ENCODE results near the gene ENPP3. TPM values are rescaled to one million over a fixed set of nuclear protein-coding genes. Genes with fewer than 3 reads are reported as not detected.
A peak's percentile ranks its signal among the peaks of the same experiment; 100 is the strongest.

The ENPP3 gene
- total RNA-seq (1.0 and 2.7 TPM in 2 replicates), polyA plus RNA-seq (0.98 TPM in 1 of 2 replicates, not detected in the other)

DNA sequence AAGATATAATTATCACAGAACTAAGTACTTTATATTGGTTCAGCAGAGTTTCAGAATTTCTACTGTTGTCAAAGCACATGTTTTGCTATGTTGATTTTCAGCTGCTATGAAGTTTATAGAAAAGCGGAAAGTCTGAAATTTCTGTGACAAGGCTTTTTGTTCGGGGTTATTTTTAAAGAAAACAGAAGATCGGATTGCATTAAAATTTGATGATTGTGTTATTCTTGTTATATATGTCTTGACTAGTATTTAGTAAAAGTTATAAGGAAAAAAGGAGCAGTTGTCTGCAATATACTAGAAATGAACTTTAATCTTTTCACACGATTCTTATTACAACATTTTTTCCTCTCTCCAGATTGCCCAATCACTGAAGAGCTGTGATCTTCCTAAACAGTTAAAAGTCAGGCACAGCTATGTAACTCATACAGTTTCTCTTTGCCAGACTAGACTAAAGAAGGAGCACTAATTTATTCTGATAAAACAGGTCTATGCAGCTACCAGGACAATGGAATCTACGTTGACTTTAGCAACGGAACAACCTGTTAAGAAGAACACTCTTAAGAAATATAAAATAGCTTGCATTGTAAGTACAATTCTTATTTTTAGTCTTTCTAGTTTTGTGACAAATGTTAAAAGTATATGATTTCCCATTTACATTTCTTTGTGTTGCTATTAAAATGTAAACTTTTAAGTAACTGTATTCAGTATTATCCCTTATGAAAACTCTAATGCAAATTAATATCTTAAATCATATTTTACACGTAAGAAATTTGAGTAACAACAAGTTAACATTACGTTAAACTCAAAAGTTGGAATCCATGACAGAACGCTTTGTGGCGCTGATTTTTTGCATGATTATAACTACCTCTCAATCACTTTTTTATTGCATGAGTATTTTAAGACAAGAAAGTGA is at the start of gene ENPP3:
ENPP3 (plus strand) TSS at position 423 of the 913 bp plus-strand sequence; CDS start at position 506, 83 bp downstream.
- H3K79me2 ChIP-seq, result no peaks in the 10 kb centered on the region
- H3K27me3 ChIP-seq, result no peaks in the 10 kb centered on the region
- 81% methylated on average over 10 of the region's 10 CpGs for WGBS (ENCODE audit: low lambda C conversion rate, missing lambda C conversion rate)
- no peaks in the 10 kb centered on the region for H3K36me3 ChIP-seq (replicated peaks; ENCODE audit: insufficient read depth, low read depth)
- peak; percentile 21 for DNase-seq (ENCODE audit: low spot score)
- no peaks in the 10 kb centered on the region for H3K9me3 ChIP-seq (ENCODE audit: low read depth)
- H4K20me1 ChIP-seq (ENCODE audit: insufficient read depth, poor library complexity, severe bottlenecking), result no peaks in the 10 kb centered on the region
- TF ChIP-seq EZH2phosphoT487 (IDR thresholded peaks at IDR 0.05; ENCODE audit: low read depth, severe bottlenecking, unreplicated experiment) (no peak), EZH2 (IDR thresholded peaks at IDR 0.05; ENCODE audit: borderline replicate concordance) (no peak)
- TF ChIP-seq, protein P1, sequence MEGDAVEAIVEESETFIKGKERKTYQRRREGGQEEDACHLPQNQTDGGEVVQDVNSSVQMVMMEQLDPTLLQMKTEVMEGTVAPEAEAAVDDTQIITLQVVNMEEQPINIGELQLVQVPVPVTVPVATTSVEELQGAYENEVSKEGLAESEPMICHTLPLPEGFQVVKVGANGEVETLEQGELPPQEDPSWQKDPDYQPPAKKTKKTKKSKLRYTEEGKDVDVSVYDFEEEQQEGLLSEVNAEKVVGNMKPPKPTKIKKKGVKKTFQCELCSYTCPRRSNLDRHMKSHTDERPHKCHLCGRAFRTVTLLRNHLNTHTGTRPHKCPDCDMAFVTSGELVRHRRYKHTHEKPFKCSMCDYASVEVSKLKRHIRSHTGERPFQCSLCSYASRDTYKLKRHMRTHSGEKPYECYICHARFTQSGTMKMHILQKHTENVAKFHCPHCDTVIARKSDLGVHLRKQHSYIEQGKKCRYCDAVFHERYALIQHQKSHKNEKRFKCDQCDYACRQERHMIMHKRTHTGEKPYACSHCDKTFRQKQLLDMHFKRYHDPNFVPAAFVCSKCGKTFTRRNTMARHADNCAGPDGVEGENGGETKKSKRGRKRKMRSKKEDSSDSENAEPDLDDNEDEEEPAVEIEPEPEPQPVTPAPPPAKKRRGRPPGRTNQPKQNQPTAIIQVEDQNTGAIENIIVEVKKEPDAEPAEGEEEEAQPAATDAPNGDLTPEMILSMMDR (IDR thresholded peaks at IDR 0.05; ENCODE audit: poor library complexity), result no peak
- H2AFZ ChIP-seq, result peak within 1 kb of the TSS; percentile 15
- H3K4me3 ChIP-seq, result no peak within 1 kb of the TSS
- no peaks in the 10 kb centered on the region for H3K9me2 ChIP-seq (replicated peaks; ENCODE audit: insufficient read depth)
- no peak within 1 kb of the TSS for H3K27ac ChIP-seq
- H3K4me2 ChIP-seq, result no peak within 1 kb of the TSS
- no peaks in the 10 kb centered on the region for H3K4me1 ChIP-seq (ENCODE audit: insufficient read depth)

DNA sequence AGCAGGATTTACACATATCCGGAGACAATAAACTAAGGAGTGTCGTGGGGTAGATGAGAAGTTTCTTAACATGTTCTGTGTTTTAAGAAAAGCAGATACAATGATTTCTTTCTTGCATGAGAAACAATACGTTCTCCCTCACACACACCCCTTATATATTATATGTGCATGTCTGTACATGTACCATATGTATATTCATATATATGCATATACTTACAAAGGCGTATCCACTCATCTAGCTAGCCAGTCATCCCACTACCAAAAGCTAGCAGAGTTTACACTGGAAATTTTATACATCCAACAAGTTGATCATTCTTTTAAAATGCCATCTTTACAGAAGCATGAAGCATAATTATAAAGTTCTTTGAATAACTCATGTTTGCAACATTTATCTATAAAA is 49.2 kb upstream of the ENPP3 start:
- H3K9me2 ChIP-seq (replicated peaks; ENCODE audit: insufficient read depth), result no peaks in the 10 kb centered on the region
- no peak for TF ChIP-seq EZH2 (IDR thresholded peaks at IDR 0.05; ENCODE audit: borderline replicate concordance)
- TF ChIP-seq, protein P1 (IDR thresholded peaks at IDR 0.05; ENCODE audit: poor library complexity), result no peak
- TF ChIP-seq EZH2phosphoT487 (IDR thresholded peaks at IDR 0.05; ENCODE audit: low read depth, severe bottlenecking, unreplicated experiment), result no peak
- WGBS (ENCODE audit: low lambda C conversion rate, missing lambda C conversion rate), result 99% methylated on average over 4 of the region's 4 CpGs
- H4K20me1 ChIP-seq (ENCODE audit: insufficient read depth, poor library complexity, severe bottlenecking), result no peaks in the 10 kb centered on the region
- no peaks in the 10 kb centered on the region for H3K4me1 ChIP-seq (ENCODE audit: insufficient read depth)
- no peaks in the 10 kb centered on the region for H3K9me3 ChIP-seq (ENCODE audit: low read depth)
- no peak overlapping the region for H3K4me2 ChIP-seq
- H3K4me3 ChIP-seq, result no peak overlapping the region
- H2AFZ ChIP-seq, result no peak overlapping the region
- DNase-seq (ENCODE audit: low spot score), result no peak
- no peaks in the 10 kb centered on the region for H3K79me2 ChIP-seq
- H3K36me3 ChIP-seq (replicated peaks; ENCODE audit: insufficient read depth, low read depth), result no peaks in the 10 kb centered on the region
- no peaks in the 10 kb centered on the region for H3K27me3 ChIP-seq
- no peak overlapping the region for H3K27ac ChIP-seq

DNA sequence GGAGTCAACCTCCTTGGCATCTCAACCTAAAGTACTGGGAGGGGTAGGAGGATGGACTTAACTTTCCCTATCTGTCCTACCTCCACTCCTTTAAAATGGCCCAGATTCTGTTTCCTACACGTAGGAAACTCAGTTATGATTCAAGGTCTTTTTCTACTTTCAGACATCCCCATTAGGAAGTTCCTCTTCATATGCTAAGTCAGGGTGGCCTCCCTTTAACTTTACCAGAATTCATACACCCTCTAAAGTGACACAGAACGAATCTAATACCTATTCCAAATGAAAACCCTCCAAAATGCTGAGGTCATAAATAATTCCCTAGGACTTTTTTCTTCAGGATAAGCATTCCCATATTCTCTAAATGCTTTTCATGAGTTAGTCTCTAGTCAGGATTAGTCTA is 48.5 kb upstream of the ENPP3 start:
- no peaks in the 10 kb centered on the region for H3K27me3 ChIP-seq
- H3K79me2 ChIP-seq, result no peaks in the 10 kb centered on the region
- H3K36me3 ChIP-seq (replicated peaks; ENCODE audit: insufficient read depth, low read depth), result no peaks in the 10 kb centered on the region
- no peak overlapping the region for H3K4me3 ChIP-seq
- TF ChIP-seq, protein P1 (IDR thresholded peaks at IDR 0.05; ENCODE audit: poor library complexity), result no peak
- TF ChIP-seq EZH2 (IDR thresholded peaks at IDR 0.05; ENCODE audit: borderline replicate concordance) (no peak), EZH2phosphoT487 (IDR thresholded peaks at IDR 0.05; ENCODE audit: low read depth, severe bottlenecking, unreplicated experiment) (no peak)
- DNase-seq (ENCODE audit: low spot score), result no peak
- no peaks in the 10 kb centered on the region for H4K20me1 ChIP-seq (ENCODE audit: insufficient read depth, poor library complexity, severe bottlenecking)
- H2AFZ ChIP-seq, result no peak overlapping the region
- H3K9me3 ChIP-seq (ENCODE audit: low read depth), result no peaks in the 10 kb centered on the region
- no peaks in the 10 kb centered on the region for H3K4me1 ChIP-seq (ENCODE audit: insufficient read depth)
- no peak overlapping the region for H3K27ac ChIP-seq
- H3K4me2 ChIP-seq, result no peak overlapping the region
- H3K9me2 ChIP-seq (replicated peaks; ENCODE audit: insufficient read depth), result no peaks in the 10 kb centered on the region
- 96% methylated on average over 2 of the region's 2 CpGs for WGBS (ENCODE audit: low lambda C conversion rate, missing lambda C conversion rate)

Data from hepatocyte (in vitro differentiated cells).